Central memory CD4-positive, alpha-beta T cell (primary cell): ENCODE results near the gene MRPS16.

Experiments
- DNase-seq: peaks from one replicate; pipeline ENCODE4 v3.0.0; 2022

MRPS16 gene

DNA sequence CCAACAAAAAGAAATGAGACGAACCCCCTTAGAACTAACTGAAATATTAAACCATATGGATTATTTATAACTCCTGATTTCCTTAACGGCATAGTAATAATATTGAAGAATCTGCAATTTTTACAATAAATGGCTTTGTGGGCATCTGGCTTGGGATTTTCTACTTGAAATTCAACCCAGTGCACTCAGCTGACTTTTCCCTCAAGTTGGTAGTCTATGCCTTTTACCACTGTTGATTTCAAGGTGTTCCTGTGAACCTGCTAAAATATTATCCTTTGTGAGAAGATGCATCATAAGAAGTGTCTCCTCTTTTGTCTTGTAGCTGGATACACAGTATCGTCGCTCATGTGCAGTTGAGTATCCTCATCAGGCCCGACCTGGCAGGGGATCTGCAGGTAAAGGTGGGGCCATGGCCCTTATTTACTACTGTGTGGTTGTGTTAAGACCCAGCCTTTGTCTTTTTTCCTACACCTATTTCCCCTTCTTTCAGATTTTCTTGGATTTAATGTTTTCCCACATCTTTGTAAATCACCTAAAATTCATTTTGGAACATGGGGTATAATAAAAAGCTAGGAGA is 13.4 kb downstream of the MRPS16 start:
- DNase-seq = no peak

DNA sequence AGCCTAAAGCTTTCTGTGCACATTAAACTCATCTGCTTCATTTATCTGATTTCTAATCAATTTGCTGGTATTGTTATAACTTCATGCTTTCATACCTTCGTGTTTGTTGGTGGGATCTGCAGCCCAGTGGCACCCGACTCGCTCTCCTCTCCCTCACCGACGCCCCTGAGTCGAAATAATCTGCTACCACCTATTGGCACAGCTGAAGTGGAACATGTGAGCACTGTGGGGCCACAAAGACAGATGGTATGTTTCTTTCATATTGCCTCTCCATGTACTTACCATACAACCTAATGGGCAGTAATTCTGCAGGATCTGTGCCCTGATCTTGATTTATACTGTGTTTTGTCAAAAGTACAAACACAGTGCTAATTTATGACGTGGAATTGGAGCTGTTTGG is 17.7 kb downstream of the MRPS16 start:
- no peak for DNase-seq

DNA sequence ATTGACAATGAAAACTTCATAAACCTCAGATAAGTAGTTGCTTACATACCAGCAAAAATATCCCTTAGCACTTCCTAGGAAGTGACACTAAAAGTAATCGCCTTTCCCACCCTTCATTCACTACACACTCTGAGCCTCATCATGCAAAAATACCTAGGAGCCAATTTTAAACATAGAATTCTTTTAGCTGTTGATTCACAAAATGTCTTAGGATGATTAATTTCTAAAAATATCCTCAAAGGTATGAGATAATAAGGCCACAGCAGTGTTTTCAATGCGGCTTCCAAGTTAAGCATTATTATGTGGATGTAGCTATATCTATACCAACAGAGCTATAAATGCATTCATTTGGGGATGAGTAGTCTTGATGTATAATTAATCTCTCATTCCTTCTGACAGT is 18.6 kb downstream of the MRPS16 start:
- no peak for DNase-seq

DNA sequence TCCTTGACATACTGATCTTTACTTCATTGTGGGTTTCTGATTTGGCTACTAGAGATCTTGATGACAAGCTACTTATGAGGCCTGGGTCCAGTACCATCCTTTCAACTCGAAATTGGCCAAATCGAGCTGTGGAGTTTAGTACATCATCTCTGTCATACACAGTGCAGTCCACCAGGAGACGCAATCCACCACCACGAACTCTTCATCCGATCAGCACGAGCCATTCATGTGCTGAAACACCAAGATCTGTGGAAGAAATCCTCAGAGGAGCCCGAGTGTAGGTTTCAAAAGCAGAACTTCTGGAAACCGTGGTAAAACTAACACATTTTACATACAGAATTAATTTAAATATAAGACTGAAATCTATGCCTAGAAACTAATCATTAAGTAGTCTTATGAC is 19.6 kb downstream of the MRPS16 start:
- DNase-seq = no peak

DNA sequence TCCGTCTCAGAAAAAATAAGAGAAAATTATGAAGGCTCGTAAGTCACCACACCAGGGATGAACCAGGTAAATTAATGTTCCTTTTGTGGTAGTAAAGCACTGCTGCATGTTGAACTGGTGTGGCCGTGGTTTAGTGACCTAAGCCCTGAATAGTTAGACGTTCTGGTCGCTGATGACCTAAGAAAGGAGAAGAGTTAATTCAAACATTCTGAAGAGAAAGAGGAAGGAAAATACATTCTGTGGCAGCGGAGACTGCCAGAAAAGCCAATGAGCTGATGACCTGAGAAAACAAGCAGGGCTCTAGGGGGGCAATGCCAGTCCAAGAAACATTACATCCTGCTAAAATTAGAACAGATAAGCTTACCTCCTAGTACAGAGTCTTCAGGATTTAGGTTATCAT is 22.9 kb downstream of the MRPS16 start:
- DNase-seq = no peak

DNA sequence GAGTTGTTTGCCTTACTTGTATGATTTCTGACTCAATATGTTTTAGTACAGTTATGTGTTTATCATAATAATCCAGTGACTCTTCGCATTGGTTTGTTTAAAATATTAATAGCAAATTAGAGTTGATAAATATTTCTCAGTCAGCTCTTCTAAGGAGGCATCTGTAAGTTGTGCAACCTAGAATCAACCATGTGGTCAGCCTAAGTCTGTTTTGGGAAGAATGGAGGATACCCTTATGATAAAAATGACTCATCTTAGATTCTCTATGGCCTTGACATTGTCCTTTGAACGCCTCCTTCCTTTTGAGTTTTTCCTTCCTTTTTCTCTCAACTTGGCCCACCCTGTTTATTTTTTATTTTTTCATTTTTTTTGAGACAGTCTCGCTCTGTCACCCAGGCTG is 24.2 kb downstream of the MRPS16 start:
- DNase-seq = no peak

DNA sequence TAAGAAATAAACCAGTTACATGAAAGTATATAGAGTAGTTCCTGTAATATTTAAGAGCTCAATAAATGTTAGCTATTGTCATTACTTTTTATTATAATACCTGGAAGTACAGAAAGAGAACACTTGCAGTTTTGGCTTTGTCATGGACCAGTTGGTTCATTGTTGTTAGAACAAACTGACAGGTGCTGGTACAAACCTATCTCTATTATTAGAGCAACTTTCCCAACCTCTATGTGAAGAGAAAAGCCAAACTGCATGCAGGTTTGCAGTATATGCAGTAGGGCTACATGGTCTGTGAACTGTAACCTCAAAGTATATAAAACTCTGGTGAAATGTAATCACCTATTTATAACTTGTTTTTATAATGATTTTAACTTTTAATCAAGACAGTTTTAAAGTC is 25.8 kb downstream of the MRPS16 start:
- DNase-seq = no peak

DNA sequence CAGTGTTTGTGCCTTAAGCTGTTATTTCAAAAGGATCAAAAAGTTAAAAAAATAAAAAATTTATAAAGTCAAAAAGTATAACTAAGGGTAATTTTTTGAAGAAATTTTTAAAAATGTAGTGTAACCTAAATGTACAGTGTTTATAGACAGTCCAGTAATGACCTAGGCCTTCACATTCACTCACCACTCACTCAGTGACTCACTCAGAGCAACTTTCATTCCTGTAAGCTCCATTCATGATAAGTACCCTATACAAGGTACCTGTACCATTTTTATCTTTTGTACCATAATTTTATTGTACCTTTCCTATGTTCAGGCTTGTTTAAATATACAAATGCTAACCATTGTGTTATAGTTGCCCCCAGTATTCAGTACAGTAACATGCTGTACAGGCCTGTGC is 26.9 kb downstream of the MRPS16 start:
- no peak for DNase-seq

DNA sequence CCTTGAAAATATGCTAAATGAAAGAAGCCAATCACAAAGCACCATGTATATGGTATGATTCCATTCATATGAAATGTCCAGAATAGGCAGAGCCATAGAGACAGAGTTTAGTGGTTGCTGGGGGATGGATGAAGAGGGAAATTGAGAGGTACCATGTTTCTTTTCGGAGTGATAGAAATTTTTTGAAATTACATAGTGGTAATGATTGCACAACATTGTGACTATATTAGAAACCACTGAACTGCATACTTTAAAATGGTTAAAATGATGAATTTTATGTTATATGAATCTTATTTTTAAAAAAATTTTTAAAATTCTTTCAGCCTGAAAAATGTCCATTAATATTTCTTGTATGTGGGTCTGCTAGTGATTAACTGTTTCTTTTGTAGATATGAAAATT is 31.5 kb downstream of the MRPS16 start:
- DNase-seq = no peak

DNA sequence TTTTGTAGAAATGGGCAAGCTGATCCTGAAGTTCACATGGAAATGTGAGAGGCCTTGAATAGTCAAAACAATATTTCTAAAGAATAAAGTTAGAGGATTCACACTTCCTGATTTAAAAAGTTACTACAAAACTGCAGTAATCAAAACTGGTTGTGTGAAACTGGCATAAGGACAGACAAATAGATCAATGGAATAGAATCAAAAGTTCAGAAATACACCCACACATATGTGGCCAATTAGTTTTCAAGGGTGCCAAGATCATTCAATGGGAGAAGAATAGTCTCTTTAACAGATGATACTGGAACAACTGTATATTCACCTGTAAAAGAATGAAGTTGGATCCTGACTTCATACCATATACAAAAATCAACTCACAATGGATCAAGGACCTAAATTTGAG is 33.1 kb downstream of the MRPS16 start:
- DNase-seq = no peak

DNA sequence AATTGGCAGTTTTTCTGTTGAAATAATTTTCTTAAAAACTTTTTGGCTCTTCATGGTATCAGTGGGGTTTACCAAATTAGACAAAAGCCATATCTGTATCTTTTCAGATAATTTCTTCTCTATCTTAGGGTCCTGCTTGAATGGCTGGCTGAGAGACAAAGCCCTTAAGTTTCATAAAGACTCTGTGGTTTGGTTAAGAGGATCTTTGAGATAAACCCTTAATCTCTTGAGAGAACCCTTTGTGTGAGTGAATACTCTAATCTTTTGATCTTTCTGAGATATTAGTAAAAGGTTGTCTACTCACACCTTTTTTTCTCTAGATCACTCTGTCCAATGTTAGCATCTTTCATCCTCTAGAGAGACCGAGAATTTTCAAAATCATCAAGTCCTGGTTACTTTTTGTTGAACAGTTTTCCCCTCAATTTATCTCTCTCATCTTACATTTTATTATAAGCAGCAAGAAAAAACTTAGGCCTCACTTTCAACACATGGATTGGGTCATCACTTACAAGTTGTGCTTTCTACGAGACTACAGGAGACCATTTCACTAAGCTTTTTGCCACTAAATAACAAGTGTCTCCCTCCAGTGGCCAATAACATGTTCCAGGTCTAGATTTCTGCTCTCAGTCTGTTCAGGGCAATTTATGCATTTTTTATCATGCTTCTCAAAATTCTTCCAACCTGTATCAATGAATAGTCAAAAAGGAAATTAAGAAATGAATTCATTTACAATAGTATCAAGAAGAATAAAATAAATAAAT is 33.8 kb downstream of the MRPS16 start:
- no peak for DNase-seq

DNA sequence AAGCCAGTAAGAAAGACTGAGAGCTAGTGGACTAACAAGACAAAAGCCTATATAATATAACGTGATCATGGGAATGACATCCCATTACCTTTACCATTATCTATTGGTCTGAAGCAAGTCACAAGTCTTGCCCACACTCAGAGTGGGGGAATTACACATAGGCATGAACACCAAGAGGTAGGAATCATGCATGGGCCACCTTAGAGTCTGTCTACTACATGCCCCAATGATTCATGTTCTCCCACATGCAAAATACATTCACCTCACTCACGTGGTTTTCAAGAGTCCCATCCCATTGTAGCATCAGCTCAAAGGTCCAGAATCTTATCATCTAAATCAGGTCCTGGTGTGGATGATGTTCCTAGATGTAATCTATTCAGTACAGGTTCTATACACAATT is 34.8 kb downstream of the MRPS16 start:
- no peak for DNase-seq

DNA sequence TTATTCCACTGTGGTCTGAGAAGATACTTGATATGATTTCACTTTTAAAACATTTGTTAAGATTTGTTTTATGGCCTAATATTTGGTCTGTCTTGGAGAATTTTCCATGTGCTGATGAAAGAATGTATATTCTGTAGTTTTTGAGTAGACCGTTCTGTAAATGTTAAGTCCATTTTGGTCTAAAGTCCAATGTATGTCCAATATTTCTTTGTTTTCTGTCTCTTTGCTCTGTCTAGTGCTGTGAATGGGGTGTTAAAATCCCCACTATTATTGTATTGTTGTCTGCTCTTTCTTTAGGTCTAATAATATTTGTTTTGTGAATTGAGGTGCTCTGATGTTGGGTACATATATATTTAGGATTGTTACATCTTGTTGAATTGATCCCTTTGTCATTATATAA is 36.7 kb downstream of the MRPS16 start:
- DNase-seq = no peak

DNA sequence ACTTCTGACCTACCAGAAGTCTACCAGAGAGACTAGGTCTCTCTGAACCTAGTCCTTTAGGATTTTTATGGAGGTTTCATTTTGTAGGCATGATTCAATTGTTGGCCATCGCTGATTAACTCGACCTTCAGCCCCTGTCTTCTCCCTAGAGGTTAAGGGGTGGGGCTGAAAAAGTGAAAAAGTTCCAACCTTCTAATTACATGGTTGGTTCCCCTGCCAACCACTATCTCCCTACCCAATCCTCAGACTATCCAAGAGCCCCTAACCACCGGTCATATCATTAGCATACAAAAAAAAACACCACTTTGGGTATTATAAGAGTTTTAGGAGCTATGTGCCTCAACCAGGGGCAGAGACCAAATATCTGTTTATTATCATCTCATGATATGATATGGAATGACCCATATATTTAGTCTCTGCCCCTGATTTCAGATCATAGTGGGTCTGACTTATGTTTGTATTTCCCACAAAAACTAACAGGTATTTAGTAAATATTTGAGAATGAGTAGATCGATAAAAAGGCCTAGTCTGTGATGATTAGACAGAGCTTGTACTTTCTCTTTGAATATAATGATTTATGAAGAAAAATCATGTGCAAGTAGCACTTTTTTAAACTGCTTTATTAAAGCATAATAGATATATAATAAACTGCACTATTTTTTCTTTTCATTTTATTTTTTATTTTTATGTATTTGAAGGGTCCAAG is 41.2 kb downstream of the MRPS16 start:
- no peak for DNase-seq

DNA sequence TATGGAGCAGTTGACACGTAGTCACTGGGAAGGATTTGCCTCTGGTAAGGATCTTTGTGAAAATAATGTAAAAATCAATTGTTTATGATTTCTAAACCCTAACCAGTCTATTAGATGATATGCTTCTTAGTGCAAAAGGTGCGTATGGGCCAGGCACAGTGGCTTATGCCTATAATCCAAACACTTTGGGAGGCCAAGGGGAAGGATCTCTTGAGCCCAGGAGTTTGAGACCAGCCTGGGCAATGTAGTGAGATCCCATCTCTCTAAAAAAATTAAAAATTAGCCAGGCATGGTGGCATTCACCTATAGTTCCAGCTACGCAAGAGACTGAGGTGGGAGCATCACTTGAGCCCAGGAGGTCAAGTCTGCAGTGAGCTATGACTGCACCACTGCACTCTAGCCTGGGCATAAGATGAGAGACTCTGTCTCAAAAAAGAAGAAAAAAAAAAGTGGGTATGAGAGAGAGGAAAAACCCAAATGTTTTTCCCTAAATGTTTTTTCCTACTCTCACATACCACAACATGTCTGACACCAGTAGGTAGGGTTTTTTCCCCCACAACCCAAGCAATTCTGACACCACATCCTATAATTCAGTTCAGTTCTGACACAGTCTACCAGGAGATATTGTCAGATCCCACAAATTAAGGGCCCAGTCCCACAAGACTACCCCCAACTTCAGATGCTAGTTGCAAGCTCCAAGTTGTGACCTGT is 41.9 kb downstream of the MRPS16 start:
- DNase-seq = no peak

DNA sequence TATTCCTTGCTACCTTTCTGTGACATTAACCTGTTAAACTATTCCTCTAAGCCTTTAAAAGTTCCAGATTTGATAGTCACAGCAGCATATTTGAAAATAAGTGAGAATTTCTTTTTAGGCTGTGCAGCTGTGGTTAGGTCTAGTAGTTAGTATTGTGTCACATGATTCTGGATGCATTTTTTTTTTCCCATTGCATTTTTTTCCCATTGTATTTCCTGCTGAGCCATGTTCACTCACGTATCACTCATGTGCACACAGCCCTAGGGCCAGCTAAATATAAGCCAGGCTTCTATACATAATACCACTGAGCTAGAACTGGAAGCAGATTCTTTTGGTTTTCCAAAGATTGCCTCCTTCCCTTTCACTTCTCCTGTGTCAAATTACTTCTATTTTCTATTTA is 42.7 kb downstream of the MRPS16 start:
- DNase-seq = no peak

DNA sequence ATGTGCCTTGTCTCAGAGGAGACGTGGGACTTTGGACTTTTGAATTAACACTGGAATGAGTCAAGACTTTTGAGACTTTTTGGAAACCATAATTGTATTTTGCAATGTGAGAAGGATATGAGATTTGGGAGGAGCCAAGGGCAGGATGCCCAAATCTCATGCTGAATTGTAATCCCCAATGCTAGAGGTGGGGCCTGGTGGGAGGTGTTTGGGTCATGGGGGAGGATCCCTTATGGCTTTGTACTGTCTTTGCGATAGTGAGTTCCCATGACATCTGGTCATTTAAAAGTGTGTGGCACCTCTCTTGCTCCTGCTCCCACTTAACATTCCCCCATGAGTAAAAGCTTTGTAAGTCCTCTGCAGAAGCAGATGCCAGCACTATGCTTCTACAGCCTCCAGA is 44.6 kb downstream of the MRPS16 start:
- DNase-seq = no peak

DNA sequence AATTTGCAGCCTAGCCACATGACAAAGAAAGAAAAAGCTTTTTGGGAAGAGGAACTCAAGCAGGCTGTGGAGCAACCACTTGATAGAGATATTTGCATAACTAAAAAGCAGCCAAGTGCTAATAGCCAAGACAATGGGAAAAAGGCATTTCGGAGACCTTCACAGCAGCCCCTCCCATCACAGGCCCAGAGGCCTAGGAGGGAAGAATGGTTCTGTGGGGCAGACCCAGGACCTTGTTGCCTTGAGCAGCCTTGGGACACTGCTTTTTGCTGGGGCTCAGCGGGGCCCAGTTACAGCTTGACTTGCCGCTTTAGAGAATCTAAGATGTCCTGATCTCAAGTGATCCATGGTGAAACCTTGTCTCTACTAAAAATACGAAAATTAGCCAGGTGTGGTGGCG is 46.1 kb downstream of the MRPS16 start:
- no peak for DNase-seq

DNA sequence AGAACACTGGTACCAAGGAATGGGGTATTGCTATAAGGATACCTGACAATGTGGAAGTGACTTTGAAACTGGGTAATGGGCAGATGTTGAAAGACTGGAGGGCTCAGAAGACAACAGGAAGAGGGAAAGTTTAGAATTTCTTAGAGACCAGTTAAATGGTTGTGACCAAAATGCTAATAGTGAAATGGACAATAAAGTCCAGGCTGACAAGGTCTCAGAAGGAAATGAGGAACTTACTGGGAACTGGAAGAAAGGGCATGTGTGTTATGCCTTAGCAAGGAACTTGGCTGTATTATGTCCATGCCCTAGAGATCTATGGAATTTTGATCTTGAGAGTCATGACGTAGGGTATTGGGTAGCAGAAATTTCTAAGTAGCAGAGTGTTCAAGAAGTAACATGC is 46.6 kb downstream of the MRPS16 start:
- DNase-seq = no peak

DNA sequence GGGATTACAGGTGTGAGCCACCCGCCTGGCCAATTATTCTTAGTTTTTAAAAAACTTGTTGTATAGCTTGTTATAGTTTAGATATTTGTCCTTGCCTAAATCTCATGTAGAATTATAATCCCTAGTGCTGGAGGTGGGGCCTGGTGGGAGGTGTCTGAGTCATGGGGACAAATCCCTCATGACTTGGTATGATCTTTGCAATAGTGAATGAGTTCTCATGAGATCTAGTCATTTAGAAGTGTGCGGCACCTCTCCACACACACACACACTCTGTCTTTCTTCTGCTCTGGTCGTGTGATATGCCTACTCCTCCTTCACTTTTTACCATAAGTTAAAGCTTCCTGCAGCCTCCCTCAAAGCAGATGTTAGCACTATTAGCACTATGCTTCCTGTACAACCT is 47.4 kb downstream of the MRPS16 start:
- no peak for DNase-seq
